ENCODE measurements around the gene SLC25A29.

GRCh38 chr14:100267990-100268389 is 38.3 kb downstream of the SLC25A29 start:
- TF ChIP-seq CTCF (conservative IDR thresholded peaks at IDR 0.05 in 1 of 2, IDR thresholded peaks at IDR 0.05 in 1 of 2; ENCODE audit: extremely low read depth in 1 of 2, insufficient read depth in 1 of 2, low read depth in 1 of 2, low read length in 2 of 2) (no peak), EZH2 (IDR thresholded peaks at IDR 0.05; ENCODE audit: borderline replicate concordance, low read length) (no peak)
